NCI-H1417 treated with DMSO at 0.1 percent for 48 hours (cell line): ENCODE data around the gene SLC18A2.

ENCODE experiments used
- DNase-seq: peaks from one replicate; lab custom pipeline; 2025; lab: John Stamatoyannopoulos, UW

SLC18A2 gene

GRCh38 chr10:117237401-117237991 is 3.4 kb upstream of the SLC18A2 start:
- DNase-seq = no peak

- DNase-seq = no peak
Measured at GRCh38 chr10:117239051-117239450, 1.9 kb upstream of the SLC18A2 start.

- DNase-seq = no peak
Measured at GRCh38 chr10:117239721-117240620, 943 bp upstream of the SLC18A2 start.

GRCh38 chr10:117241541-117242462 is 888 bp downstream of the SLC18A2 start:
- no peak for DNase-seq

GRCh38 chr10:117242463-117242832 is 1.5 kb downstream of the SLC18A2 start:
- no peak for DNase-seq

GRCh38 chr10:117246997-117247671 is 6.2 kb downstream of the SLC18A2 start:
- no peak for DNase-seq

GRCh38 chr10:117248750-117249465 is 8.0 kb downstream of the SLC18A2 start:
- no peak for DNase-seq

GRCh38 chr10:117249493-117250093 is 8.7 kb downstream of the SLC18A2 start:
- no peak for DNase-seq

GRCh38 chr10:117250411-117250810 is 9.5 kb downstream of the SLC18A2 start:
- DNase-seq = no peak

- DNase-seq = no peak
Measured at GRCh38 chr10:117253908-117254307, 13.0 kb downstream of the SLC18A2 start.

- DNase-seq = no peak
Measured at GRCh38 chr10:117254338-117254737, 13.4 kb downstream of the SLC18A2 start.

GRCh38 chr10:117254774-117255735 is 14.1 kb downstream of the SLC18A2 start:
- no peak for DNase-seq

- DNase-seq = no peak
Measured at GRCh38 chr10:117255835-117256460, 15.0 kb downstream of the SLC18A2 start.

GRCh38 chr10:117256910-117257309 is 16.0 kb downstream of the SLC18A2 start:
- DNase-seq = no peak

- no peak for DNase-seq
Measured at GRCh38 chr10:117257721-117258120, 16.8 kb downstream of the SLC18A2 start.

- DNase-seq = no peak
Measured at GRCh38 chr10:117259279-117259678, 18.4 kb downstream of the SLC18A2 start.

GRCh38 chr10:117260084-117260483 is 19.2 kb downstream of the SLC18A2 start:
- DNase-seq = no peak

GRCh38 chr10:117261501-117261900 is 20.6 kb downstream of the SLC18A2 start:
- DNase-seq = no peak

GRCh38 chr10:117262291-117262902 is 21.5 kb downstream of the SLC18A2 start:
- no peak for DNase-seq
